ENCODE data around the gene PXMP2.

Gene PXMP2

DNA sequence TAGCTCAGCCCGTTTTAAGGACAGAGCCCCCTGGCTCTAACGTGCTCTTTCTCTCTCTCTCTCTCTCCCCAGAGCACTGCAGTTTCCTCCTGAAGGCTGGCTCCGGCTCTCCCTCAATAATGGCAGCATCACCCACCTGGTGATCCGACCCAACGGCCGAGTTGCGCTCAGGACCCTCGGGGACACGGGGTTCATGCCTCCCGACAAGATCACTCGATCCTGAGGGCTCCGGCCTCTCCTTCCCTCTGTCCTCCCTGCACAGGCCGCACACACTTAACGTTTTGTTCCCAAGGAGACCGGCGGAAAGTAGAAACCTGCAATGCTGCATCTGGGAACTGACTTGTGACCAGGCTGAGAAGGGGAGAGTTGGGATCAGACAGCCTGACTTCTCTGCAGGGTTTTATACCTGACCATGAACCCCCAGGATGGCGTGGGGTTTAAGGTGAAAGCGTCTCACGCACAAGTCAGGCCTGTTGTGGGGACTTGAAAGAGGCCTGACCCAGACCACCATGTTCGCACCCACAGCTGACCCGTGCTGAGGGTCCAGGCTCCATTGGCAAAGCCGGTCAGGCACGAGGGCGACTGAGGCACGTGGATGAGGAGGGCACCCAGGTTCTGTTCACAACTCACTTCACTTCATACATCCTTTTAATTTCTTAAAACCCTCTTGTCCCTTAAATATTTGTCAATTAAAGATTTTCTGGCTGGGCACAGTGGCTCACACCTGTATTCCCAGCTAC lies 33.4 kb downstream of the PXMP2 start:
- no peak for DNase-seq (ENCODE audit: low read depth in 2 of 2, low spot score in 1 of 2)

DNA sequence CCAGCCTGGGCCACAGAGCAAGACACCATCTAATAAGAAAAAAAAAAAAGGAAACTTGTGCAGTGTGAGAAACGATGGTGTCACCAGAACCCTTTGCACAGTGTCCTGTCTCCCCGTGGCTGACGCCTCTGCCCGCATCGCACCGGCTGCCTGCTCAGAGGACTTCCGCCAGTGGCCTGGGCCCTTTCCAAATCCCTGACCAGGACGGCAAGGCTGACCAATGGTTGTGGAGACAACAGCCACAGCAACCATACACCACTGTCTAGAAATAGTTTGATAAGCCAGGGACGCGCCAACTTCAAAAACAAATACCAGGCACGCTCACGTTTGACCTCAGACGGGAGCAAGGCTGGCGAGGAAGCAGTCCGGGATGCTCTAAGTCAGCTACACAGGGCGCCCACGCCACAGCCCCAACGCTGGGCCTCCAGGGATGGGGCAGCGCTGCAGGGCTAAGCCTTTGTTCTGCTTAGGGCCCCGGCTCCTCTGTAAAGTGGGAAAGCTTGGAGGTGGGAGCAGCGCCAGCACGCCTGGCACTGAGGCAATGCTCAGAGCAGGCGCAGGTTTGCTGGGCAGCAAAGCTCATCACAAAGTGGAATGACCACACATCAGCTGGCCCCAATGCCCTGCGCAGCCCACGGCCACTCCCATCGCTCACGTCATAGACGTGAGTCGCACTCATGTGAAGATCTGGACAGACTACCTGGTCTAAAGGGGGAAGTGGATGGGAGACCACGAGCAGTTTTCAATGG lies 35.8 kb downstream of the PXMP2 start:
- no peak for DNase-seq (ENCODE audit: low read depth in 2 of 2, low spot score in 1 of 2)

DNA sequence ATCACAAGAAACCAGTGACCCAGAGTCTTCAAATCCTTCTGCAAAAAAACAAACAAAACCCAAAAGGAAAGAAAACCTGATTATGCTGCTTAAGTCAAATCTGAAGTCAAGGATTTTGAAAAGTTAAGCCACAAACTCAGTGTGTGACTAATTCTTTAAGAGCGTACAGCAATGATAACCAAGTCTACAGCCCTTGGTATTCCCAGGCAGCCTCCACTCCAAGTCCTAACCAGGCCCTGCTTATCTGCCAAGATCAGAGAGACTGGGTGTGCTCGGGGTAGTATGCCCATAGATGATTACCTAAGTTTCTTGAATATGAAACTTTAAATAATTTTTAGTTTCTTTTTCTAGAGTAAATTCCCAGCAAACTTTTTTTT lies 36.4 kb downstream of the PXMP2 start:
- no peak for DNase-seq (ENCODE audit: low read depth in 2 of 2, low spot score in 1 of 2)

DNA sequence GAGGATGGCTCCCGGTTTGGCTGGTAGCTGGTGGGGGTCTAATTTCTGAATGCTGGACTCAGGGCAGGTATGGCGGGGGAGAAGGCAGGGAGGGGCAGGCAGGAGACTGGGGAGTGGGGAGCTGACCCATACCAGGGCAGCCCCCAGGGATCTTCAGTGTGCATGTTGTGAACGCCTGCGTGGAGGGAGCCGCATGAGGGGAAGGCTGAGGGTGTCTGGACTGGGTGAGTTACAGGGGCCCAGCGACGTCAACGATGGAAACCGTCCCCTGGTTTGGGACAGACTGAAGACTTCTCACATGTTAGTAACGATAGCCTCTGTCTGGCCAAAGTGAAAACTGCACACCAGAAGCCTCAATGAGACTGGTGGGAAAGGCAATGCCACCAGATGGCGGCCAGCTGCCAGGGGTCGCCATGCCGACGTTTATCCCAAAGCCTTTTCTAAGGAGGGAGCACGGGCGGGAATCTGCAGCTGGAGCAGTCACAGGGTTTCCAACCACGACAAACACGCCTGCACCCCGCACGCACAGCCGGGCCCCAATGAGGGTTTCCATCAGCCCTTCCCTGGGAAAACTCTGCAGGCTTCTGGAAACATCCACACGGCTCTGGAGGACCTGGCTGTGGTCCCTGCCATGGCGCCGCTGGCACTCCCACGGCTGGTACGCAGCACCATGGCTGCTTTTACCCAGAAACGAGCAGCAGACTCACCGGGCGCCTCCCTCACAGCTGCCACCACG lies 37.3 kb downstream of the PXMP2 start:
- DNase-seq (ENCODE audit: low read depth in 2 of 2, low spot score in 1 of 2) = no peak

DNA sequence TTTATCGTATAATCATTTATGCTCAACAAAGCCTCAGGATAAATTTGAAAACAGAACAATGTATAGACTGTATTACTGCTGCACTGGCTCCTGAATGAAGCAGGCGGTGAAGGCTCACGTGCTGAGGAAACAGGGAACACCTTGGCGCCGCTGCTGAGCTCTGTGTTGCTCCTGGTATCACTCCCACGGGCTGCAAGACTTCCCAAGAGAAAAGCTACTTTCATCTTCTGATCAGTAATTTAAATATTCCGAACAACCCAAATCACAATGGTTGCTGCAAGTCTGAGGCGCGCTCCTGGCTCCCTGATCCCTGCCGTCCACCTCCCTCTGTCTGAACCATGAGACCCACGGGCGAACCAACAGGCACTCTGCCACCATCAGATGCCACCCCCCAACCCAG lies 39.0 kb downstream of the PXMP2 start:
- no peak for DNase-seq (ENCODE audit: low read depth in 2 of 2, low spot score in 1 of 2)

DNA sequence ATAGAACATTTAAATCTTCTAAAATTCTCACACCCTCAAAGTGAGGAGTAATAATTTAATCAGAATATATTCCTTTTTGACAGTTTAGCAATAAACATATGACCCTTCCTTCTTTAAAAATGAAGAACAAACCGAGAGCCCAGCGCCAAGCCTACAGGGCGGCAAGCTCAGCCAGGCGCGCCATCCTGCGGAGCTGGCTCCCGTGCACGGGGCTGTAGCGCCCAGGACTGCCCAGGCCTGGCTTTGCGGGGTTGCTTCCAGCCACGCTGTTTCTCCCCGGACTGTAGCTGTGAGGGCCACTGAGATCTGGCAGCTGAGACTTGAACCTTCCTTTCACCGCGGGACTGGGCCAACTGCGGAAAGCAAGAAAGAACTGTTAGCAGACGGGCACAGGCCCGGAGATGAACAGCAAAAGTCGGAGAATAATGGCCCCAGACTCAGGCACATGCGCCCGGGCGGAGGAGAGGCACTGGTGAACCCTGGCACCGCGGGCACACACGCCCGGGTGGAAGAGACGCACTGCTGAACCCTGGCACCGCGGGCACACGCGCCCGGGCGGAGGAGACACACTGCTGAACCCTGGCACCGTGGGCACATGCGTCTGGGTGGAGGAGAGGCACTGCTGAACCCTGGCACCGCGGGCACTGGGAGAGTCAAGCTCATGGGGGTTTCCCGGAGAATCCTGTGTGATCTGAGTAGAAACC lies 39.9 kb downstream of the PXMP2 start:
- DNase-seq (ENCODE audit: low read depth in 2 of 2, low spot score in 1 of 2) = no peak

DNA sequence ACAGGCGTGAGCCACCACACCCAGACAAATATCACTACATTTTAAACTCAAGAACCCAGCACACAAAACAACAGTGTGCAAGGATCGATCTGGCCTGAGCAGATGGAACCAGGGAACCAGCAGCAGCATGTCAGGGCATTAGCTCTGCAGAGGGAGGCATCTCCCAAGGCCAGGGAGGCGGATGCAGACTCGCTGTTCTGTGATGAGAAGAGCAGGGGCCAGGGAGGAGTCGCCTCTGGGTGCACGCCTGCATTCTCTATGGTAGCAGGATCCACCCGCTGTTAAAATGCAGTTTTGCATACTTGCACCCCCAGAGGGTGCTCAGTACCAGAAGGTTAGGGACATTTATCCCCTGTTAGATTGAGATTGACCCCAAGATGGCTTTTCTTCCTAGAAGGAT lies 41.1 kb downstream of the PXMP2 start:
- DNase-seq (ENCODE audit: low read depth in 2 of 2, low spot score in 1 of 2) = no peak

DNA sequence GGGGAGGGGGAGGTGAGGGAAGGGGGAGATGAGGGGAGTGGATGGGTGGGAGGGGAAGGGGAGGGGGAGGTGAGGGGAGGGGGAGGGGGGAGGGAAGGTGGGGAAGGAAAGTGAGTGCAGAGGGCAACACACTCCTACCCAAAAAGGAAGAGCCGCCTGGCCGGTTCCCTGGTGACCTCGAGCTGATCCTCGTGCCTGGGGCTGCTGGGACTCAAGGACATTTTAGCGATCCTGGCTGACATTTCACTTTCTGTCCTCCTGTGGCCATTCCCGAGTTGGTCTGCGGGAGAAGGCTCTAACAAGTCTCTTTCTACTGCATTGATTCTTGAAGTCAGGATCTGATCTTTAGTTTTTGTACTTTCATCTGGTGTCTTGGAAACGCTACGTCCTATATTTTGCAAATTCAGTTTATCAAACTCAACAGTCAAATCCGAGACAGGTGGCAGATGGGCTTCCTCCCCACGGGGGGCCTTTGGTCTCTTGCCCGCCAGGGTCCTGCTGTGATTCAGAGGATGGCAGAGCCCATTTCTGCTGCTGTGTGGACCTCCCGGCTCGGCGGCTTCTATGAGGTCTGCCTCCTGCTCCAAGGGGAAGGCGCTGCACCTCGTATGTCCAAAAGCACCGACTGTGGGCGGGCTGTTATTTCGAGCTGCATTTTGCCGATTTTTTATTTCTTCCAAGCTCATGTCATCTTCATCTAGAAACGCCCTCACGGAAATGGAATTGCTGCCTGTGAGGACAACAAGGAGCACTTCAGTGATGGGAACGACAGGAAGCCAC lies 42.3 kb downstream of the PXMP2 start:
- no peak for DNase-seq (ENCODE audit: low read depth in 2 of 2, low spot score in 1 of 2)

DNA sequence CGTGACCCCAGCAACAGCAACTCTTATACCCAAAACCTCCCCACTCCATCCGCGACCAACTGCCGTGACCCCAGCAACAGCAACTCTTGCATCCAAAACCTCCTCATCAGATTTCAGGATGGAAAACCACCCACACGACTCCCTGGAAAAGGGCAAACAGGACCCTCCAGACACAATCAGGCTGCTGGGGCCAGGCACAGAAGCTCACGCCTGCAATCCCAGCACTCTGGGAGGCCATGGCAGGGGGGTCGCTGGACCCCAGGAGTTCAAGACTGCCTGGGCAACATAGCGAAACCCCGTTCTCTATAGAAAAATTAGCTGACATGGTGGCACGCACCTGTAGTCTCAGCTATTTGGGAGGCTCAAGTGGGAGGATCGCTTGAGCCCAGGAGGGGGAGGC lies 43.0 kb downstream of the PXMP2 start:
- DNase-seq (ENCODE audit: low read depth in 2 of 2, low spot score in 1 of 2) = no peak

DNA sequence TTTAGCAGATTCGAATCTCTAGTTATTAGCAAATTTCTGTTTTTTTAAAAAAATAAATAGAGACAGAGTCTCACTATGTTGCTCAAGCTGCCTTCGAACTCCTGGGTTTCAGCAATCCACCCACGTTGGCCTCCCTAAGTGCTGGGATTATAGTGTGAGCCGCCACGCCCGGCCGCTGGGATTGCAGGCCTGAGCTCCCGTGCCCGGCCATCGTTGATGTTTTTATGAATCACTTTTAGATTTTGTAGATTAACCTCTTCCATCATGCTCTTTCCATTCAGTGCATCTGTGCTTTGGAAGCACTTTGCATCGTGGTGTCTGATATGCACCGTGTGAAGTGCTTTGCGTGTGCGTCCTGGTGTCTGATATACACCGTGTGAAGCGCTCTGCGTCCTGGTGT lies 44.2 kb downstream of the PXMP2 start:
- no peak for DNase-seq (ENCODE audit: low read depth in 2 of 2, low spot score in 1 of 2)

DNA sequence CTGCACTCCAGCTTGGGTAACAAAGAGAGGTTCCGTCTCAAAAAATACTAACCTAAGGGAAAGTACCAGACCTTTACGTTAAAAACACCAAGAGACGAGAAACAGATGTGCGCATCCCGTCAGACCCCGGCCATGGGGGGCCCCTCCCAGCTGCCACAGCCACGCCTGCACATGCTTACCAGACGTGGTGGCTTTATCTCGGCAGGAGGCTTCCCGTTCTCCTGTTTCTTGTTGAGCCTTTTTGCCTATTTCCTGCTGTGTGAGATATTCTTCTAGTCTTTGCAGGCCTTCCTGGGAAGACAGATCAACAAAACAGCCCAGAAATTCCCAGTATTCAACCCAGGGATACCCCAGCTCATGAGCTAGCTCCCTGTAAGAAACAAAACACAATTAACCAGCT lies 46.8 kb downstream of the PXMP2 start:
- DNase-seq (ENCODE audit: low read depth in 2 of 2, low spot score in 1 of 2) = no peak

DNA sequence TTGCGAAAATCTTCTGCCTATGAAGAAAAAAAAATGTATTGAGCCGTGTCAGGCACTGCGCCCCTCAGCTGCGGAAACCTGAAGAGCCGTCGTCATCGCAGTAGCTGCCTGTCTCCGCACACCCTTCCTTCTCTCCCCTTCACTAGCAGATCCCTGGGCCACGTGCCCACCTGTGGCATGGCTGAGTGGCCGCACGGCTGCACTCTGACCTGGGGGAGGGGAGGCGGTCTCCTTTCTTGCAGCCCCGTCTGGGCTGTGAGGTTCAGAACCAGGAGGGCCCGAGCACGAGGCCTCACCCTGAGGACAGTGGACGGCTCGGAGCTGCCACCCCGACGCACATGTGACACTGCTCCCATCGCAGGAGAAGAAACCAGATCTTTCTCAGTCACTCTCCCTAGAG lies 48.1 kb downstream of the PXMP2 start:
- no peak for DNase-seq (ENCODE audit: low read depth in 2 of 2, low spot score in 1 of 2)

DNA sequence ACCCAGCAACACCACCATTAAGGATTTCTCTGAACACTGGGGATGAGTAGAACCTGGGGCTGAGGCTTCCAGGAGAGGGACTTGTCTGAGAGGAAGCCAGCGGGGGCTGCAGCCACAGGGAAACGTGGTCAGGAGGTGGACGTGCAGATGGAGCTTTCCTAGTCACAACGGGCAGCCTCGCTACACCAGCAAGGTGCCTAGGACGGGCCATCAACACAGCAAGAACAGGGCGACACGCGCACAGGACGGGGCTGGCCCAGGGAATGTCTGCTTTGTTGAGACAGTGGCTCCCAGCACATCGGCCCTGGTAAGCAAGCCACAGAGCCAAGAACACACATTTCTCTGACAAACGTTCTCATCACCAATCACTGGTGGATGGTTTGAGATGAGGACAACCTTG lies 49.0 kb downstream of the PXMP2 start:
- no peak for DNase-seq (ENCODE audit: low read depth in 2 of 2, low spot score in 1 of 2)

DNA sequence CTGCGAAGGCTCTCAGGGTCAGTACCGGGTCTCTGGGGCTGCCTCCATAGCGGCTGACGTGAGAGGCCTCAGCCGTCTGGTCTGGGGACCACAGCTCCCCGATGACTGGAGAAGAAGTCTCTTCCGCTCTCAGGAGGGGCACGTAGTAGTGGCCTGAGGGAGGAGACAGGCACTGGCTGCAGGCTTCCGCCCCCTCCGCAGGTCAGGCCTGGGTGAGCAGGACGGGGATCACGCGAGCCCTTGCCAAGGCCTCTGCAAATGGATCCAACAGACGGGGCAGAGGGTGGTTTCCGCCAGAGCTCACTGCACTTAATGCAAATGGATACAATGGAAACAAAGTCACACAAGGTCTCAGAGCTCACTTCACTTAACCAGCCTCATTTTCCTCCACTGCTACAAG lies 49.5 kb downstream of the PXMP2 start:
- DNase-seq (ENCODE audit: low read depth in 2 of 2, low spot score in 1 of 2) = no peak

DNA sequence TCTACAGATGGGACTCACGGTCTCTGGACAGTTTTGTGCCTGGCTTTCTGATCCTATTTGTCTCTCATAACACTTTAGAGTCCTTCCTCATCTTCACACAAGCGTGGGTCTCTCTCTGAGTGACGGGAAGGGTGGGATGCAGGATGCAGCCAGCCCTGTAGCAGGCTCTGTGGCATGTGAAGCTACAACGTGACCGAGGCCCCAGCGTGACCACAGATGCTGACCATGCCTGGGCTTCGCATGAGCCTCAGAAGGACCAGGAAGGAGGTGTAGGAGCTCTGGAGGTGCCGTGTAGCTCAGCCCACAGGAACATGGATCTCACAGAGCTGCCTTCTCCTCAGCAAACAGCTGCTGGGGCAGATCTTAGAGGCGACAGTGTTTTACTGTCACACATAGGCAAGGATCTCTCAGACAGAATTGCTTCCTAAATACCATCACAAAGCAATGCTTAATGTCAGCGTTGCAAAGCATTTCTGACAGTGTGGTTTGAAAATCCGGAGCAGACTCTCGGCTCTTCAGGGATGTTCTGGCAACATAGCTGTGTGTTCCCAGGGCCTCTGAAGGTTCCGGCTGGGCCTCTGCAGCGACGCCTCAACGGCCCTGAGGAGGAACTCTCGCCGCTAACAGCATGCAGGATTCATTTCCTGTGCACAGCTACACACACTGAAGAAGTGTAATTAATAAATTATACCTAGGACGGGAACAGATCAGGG lies 52.4 kb downstream of the PXMP2 start:
- no peak for DNase-seq (ENCODE audit: low read depth in 2 of 2, low spot score in 1 of 2)

DNA sequence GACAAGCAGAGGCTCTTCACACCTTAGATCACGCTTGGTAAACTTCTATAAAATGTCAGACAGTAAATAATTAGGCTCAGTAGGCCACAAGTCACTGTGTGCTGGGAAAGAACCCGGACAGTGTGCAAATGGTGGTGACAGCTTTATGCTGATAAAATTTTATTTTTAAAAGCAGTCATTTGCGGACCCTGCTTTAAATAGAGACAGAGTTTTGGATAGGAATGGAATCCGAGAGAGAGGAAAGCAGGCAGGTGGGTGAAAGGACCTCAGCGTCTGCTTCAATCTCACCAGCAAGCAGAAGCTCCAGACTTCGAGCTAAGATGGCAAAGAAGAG lies 52.9 kb downstream of the PXMP2 start:
- no peak for DNase-seq (ENCODE audit: low read depth in 2 of 2, low spot score in 1 of 2)

DNA sequence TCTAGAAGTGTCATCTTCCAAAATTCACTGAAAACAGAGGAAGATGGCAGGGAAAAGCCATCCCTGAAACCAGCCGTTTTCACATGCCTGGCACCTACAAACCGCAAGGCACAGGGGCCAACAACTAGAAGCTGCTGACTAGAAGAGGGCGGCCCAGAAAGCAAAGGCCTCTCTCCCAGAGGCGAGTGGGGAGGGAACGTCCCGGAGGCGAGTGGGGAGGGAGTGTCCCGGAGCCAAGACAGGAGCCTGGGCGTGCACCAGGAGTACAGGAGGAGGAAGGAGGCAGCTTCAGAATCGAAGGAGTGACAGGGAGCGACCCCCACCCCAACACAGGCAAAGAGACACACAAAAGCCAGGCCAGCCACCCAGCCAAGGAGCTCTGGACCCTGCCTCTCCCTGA lies 53.3 kb downstream of the PXMP2 start:
- no peak for DNase-seq (ENCODE audit: low read depth in 2 of 2, low spot score in 1 of 2)

DNA sequence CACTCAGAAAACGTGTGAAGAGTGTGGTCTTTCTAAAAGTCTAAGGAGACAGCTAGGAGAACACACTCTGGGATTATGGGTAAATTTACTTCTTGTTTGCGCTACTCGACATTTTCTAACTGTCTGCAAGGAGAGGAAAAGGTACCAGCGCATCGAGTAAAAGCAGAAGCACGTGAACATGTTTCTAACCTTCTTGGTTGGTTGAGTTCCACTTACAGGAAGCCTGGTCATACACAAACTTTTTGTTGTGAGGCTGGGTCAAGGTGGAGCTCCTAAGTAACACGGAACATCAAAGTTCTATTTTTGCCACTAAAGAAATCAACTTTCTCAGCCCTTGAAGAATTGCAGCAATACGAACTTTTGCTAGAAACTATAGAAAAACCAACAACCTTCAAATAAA lies 54.2 kb downstream of the PXMP2 start:
- DNase-seq (ENCODE audit: low read depth in 2 of 2, low spot score in 1 of 2) = no peak

DNA sequence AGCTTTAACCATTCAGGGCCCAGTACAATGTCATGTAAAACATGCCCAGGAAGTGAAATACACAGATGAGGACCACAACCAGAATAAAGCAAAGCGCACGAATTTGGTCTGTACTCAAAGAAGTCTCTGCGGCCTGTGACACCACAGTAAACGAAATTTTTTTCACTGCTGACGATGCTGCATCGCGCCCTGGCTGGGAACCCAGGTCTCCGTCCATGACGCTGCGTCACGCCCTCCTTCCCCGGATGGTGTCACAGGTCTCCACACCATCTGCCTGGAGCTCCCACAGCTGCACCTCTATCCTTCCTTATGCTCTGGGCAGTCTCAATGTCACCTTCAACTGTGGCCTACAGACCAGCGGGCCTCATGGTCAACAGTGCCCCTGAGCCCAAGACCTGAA lies 56.4 kb downstream of the PXMP2 start:
- DNase-seq (ENCODE audit: low read depth in 2 of 2, low spot score in 1 of 2) = no peak

DNA sequence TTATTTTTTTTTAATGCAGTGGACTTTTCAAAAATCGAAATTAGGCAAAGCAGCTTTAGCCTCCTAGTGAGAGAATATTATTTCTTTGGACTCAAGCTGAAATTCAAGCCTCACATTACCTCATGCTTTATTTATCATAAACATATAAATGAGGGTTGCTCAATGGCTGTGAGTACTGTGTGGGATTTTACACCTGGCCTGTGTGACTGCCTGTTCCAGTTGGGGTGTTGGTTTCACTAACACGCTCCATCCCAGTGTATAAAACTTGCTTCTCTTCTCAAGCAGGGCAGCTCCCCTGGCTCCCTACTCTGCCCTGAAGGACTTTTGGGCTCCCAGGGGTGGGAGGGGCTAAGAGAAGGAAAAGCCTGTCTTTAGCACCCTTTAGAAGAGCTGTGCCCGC lies 59.2 kb downstream of the PXMP2 start:
- no peak for DNase-seq (ENCODE audit: low read depth in 2 of 2, low spot score in 1 of 2)

Data from stimulated activated CD8-positive, alpha-beta memory T cell treated with anti-CD3 and anti-CD28 coated beads, Interleukin-4, amount 100 ng/mL, for 1 hour (primary cell).